NCI-H526 (cell line): ENCODE data around the gene UBE2E3.
A peak's percentile ranks its signal among the peaks of the same experiment; 100 is the strongest.
"Not testable (repeated sequence)": the region's sequence is repeated elsewhere in the genome, so short reads cannot be mapped to it uniquely, and the experiment has no call there.

ENCODE experiments used
- DNase-seq, 2 experiments: peaks; one replicate each; lab custom pipeline; 2025; lab: John Stamatoyannopoulos, UW

The UBE2E3 gene

DNA sequence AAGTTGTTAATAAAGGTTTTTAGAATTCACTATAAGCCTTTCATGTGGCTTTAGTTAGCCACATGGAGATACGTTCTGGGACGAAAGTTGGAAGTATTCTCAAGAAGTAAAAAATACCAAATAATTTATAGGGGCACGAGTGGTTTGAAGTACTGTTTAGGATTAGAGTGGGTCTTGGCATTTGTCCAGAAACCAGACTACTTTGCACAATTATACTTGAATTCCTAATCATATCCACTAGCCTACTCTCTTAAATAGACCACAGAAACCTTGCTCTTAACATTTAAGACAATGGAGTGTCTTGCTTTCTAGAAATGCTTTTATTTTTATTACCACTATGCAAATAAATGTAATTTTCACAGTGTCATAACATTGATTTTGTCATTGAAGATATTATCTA, 44.6 kb downstream of the UBE2E3 start:
- DNase-seq = no peak

DNA sequence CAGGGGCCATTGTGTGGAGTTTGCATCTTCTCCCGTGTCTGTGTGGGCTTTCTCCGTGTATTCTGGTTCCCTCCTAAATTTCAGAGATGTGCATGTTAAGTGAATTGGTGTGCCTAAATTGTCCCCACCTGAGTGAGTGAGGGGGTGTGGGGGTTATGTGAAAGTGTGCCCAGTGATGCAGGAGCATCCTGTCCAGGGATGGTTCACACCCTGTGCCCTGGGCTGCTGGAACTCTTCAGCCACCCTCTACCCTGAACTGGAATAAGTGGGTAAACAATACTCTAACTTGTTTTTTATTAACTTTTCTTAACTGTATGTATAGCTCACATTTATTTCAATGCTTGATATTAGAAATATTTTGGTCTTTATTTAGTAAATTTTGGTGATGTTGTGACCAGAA, 56.0 kb downstream of the UBE2E3 start:
- DNase-seq = no peak

DNA sequence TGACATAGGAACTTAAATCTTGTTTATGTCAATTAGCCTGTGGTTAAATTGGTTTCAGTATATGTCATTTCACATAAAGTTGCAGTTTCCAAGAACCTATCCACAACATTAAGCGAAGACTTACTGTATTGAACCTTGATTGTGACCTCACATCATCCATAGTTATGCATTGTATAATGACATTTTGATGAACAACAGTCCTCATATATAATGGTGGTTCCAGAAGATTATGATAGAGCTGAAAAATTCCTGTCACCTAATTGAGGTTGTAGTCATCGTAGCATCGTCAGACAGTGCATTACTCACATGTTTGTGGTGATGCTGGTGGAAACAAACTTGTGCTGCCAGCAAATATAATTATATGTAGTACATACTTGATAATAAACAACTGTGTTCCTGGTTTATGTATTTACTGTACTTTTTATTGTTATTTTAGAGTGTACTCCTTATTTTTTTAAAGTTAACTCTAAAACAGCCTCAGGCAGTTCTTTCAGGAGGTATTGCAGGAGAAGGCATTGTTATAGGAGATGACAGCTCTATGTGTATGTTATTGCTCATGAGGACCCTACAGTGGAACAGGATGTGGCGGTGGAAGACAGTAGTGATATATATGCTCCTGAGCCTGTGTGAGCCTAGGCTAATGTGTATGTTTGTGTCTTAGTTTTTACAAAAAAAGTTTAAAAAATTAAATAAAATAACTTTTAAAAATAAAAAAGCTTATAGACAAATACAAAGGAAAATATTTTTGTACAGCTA, 56.6 kb downstream of the UBE2E3 start:
- DNase-seq = no peak

DNA sequence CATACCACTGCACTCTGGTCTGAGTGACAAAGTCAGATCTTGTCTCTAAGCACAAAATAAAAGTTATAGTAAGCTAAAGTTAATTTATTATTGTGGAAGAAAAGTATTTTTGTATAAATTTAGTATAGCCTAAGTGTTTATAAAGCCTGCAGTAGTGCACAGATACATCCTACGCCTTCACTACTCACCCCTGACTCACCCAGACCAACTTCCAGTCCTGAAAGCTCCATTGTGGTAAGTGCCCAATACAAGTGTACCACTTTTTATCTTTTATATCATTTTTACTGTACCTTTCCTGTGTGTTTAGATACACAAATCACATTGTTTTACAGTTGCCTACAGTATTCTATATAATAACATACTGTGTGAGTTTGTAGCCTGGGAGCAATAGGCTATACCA, 57.5 kb downstream of the UBE2E3 start:
- no peak for DNase-seq

DNA sequence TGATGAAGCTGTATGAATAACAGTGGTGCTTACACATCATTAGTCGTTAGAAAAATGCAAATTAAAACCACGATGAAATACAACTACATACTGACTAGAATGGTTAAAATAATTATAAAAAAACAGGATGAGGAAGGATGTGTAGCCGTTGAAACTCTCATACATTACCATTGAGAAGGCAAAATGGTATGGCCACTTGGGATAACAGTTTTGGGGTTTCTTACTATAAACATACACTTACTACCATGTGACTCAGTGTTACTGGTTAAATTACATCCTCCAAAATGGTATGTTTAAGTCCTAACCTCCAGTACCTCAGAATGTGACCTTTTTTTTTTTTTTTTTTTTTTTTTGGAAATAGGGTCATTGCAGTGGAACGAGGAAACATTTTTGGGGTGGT, 58.4 kb downstream of the UBE2E3 start:
- DNase-seq = peak in 1 of 2 experiments; percentile 21

DNA sequence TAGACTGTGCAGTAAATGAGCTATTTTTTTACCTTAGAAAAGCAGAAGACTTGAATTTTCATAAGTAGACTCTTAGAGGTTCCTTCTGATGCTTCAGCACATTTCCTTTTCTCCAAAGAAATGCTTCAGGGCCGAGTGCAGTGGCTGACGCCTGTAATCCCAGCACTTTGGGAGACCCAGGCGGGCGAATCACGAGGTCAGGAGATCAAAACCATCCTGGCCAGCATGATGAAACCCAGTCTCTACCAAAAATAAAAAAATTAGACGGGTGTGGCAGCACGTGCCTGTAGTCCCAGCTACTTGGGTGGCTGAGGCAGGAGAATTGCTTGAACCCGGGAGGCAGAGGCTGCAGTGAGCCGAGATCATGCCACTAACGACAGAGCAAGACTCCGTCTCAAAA, 60.4 kb downstream of the UBE2E3 start:
- not testable (repeated sequence) for DNase-seq

DNA sequence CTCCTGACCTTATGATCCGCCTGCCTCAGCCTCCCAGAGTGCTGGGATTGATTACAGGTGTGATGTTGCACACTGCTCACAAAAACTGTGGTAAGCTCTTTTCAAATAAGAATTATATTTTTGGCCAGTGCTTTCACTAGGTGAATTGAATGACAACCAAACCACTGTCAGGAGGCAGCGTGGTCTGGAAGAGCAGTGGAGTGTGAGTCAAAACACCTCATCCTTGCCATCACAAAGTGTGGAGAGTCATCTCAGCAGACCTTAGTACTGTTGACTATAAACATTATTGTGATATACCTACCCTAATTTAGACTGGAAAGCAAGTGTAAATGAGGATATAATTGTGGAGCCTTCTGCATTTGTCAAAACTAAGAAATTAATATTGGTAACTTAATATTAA, 61.3 kb downstream of the UBE2E3 start:
- no peak for DNase-seq

DNA sequence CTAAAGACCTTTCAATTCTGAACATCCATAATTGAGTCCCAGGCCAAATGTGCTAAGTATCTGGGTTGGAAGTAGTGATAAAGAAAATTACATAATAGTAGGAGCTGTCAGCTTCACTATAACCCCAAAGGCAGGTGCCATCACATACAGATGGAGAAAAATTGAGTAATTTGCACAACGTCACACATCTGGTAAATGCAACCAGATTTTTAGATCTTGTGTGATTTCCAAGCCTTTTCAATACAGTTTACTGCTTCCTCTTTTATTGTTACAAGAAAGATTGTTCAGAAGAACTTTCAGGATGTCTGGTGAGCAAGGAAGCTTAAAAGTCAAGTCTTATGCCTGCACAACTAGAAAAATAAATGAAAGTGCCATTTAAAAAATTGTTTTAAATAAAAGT, 62.3 kb downstream of the UBE2E3 start:
- DNase-seq = no peak

DNA sequence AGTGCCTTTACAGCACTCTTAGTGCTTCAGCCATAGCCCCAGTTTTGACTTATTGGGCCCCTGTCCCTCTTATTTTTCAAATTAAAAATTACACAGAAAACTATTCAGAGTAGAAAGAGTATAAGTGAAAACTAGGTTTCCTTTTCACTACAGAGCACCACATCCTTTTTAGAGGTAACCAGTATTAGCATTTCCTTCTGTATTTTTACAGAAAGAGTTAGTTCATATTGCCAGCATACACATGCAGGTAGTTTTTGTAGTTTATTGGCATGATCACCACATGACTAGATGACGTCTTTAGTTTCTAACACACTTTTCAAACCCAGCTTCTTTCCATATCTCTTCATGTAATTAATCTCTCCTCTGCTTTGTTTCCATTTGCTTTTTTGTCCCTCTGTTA, 66.4 kb downstream of the UBE2E3 start:
- DNase-seq = no peak

DNA sequence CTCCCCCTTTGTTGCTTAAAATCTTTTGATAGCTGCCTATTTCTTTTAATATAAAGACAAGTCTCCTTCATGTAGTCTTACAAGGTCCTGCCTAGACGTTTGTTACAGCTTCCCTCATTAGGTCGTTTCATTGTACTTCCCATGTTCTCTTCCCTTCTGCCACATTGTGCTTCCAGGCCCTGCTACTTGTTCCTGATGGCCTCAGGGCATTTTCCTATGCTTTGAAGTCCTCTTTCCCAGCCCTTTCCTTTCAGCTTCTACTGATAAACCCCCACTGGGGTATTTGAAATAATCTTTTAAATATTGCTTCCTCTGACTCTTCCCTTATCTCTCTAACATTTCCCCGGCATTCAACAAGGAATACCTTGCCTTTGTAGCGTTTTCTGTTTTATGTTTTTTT, 67.4 kb downstream of the UBE2E3 start:
- DNase-seq = no peak

DNA sequence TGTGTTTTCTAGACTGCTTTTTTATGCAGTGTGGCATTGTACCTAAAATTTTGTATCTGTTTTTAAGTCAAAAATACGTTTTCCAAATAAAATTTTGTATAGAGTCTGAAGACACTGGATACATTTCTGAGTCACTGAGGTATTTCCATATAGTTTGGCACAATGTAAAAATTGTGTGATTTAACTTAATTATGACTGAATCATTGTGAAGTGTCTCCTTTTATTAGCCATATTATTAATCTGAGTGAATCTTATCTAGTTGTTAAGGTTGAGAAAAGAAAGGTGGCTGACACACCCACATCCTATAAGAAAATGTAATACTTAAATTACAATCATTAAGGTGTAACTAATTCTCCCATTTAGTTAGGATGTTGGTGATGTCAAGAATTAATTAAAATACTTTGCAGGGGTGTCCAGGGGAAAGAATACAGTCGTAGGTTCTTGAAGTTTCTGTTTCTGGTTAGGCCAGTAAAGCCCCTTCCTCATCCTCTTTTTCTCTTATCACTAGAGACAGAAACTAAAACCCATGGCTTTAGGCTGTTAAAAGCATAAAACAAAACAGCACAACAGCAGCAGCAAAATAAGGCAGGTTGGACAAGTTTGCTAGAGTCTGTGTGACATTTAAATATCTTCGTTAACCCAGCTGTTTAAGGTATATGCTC, 71.6 kb downstream of the UBE2E3 start:
- DNase-seq = no peak

DNA sequence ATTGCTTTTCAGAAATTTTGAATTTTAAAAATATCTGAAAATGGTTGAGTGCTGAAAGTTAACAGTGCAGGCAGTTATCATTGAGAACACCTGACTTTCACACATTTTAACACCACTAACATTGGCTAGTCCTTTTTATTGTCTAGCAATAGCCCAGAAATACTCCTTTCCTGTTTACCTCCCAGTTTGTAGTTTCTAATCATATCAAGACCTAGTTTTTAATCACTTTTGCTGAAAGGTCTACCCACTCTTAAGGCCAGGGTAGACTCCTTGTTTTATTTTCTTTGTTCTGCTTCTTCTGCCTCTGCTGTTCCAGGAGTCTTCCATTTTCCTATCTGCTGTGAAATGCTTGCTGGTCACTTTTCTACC, 72.1 kb downstream of the UBE2E3 start:
- DNase-seq = no peak

DNA sequence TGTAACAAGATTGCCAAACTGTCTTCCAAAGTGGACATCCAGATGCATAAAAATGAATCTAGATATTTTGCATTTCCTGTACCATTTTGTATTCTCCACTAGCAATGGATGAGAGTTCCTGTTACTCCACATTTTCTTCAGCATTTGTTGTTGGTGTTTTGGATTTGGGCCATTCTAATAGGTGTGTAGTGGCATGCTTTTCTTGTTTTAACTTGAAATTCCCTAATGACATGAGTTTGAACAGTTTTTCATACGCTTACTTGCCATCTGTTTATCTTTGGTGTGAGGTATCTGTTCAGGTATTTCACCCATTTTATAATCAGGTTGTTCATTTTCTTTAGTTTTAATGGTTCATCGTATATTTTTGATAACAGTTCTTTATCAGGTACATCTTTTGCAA, 73.9 kb downstream of the UBE2E3 start:
- no peak for DNase-seq

DNA sequence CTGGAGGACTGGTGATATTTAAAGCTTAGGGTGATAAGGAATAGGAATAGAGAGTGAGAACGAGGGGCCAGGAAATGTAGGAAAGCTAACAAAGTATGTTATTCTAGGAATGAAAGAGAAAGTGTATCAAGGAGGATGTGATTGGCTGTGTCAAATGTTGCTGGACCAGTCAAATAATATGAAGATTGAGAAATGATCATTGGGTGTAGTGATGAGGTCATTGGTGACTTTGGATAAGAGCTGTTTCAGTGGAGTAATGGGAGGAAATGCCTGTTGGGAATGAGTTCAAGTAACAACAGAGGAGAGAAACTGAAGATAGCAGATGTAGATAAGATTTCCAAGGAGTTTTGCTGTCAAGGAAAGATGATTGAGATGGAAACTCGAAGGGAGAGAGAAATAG, 74.4 kb downstream of the UBE2E3 start:
- DNase-seq = no peak

DNA sequence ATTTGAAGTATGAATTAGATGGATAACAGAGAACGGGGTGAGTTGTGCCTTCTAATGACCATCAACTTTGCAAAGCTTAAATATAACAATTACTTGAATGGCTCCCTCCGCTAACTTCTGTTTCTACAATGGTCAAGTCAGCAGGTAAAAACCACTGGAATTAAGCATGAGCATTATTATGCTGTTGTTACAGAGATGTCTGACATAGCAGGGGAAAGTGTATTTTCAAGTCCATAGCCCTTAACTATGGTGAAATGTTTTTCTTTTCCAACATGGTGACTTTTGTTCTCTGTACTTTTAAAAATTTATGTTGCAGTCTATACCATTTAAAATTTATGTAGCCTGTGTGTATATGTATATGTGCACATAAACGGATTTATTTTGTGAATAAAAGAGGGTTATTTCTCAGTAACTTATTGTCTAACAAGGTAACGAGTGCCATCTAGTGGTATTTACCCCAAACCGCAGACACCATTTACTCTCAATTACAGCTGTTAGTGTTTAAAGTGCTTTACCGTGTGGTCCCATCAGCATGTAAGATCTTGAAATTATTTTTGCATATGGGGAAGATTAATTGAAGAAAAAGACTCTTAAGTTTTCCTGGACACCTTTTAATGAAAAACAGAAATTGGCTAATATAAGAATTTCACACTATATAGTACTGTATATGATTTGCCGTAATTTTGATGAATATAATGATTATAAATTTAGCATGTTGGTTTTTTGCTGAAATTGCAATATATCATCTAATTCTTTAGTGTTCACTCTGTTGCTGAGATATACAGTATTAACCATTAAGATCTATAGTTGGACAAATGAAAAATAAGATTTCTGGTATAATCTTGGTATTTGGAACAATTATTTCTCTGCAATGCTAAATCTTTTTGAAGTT, 78.2 kb downstream of the UBE2E3 start:
- peak in 1 of 2 experiments; percentile 14 for DNase-seq

DNA sequence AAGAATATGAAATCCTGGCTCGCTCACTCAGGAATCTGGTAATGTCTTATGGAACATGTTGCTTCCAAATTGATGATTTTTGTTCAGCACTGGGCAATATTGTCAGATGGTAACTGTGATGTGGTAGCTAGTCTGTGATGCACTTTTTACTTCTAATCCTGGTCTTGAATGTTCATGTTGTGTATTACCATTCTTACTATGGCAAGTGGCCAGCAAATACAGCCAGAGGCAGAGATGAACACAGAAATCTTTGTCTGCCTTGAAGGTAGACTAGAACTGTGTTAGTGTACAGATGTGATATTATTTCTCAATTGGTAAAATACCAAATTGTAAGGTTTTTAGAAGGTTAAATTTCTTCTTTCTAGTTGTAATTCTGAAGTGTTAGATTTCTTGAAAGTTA, 83.3 kb downstream of the UBE2E3 start:
- no peak for DNase-seq

DNA sequence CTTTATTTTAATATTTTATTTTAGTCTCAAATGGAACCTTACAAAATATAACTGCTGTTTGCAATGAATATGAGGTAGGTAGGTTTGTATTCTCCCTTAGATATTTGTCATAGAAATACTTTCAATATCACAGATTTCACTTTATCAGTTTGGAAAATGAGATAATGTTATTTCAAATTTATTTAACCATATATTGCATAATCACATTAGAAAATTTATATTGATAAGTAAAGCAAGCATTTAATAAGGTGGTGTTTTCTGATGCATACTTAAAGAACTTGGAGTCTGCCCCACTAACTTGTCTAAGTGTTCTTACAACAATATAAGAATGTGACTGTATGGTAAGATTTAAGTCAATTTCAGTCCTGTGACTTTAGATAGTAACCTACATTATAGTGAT, 85.1 kb downstream of the UBE2E3 start:
- no peak for DNase-seq

DNA sequence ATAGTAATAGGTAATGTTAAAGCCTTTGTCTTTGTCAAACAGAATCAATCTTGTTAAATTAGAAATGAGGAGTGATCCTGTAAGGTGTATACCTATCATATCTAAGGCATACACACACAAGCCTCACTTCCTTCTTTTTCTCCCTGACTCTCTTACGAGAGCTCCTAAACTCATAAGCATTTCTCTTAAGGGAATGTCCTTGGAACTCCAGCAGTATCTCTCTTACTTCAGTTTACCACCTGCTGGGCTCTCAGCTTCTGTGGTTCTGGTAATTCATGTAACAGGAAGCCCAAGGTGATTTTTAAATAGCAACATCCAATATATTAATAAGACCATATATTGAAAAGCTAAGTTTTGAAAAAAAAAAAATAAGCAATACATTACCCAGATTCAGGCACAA, 85.9 kb downstream of the UBE2E3 start:
- no peak for DNase-seq

DNA sequence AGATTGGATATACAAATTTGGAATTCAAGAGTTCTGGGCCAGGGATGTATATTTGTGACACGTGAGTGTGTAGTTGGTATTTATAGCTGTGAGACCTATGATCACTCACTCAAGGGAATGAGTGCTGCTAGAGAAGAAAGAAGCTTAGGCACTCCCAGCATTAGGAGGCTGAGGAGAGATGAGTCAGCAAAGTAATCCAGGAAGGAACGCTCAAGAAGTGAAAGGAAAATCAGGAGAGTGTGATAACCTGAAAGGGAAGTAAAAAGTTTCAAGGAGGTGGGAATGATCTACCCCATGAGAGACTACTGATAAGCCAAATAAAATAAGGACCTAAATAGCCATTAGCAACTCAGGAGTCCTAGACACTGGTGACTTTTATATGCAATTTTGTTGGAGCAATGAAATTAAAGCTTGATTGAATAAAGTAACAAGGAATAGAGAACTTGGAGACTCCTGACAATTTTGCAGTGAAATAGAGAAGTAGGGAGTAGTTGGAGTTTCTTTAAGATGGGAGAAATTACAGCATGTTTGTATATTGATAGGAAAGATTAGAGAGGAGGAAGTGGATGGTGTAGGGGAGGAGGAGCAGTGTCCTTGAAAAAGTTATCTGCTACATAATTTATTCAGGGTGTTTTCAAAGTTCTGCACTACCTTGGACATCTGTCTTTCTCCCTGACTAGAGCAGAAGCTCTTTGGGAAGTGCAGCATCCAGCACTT, 89.9 kb downstream of the UBE2E3 start:
- no peak for DNase-seq

DNA sequence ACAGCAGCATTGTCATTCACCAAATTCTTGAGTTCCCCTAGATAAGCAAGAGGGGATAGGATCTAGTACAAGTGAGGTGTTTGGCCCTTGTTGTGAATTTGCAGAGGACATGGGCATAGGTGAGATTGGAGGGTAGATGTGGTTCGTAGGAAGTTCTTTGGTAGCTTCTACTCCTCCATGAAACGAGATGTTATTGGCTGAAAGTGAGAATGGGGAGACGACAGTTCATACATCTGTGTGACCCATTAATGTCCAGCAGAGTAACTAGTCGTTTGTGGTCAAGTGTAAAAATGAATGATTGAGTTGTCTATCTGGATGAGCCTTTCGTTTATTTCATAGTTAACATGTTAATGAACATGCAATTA, 90.4 kb downstream of the UBE2E3 start:
- no peak for DNase-seq

DNA sequence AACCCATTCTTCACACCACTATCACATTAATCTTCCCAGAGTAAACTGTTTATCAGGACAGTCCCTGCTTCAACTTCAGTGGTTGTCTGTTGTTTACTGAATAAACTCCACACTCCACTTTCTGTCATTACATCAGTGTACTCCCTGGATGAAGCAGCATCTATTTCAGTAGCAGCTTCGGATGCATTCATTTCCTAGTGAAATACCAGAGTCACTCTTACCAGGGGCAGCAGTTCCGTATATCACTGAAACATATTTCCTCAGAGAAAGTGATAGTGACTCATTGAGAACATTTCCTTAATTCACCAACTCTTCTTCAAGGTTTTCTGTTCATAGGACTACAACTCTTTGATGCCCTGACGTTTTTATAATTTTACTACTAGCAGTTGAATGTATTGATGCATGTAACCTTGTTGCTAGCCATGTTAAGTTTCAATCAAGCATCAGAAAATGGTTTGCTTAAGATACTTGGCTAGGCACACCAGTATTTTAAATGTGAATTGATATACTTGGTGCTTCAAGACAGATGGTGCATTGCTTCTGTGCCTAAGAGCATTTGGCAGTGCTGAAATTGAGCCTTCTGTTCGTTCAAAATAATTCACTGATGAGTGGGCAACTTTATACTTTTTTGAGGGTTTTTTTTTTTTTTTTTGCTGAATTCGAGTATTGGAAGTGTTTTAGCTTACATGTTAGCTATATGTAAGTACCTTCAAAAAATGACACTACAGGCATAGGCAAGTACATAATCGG, 92.3 kb downstream of the UBE2E3 start:
- DNase-seq = no peak

DNA sequence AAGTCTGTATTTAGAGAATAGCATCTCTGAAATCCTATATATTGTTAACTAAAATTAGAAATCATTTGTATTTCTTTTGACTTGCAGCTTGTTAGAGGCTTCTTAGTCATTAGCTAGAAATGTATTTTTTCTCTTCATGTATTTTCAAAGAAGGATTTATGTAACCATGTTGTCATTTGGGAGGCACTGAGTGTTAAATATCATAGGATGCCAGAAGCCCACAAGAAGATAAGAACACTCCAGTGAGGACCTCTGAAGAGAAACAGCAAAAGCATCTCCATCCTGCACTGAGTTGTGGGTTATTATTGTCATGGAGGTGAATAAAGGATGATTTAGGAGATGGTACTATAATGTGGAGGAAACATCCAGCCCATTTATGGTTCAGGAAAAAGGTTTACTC, 93.5 kb downstream of the UBE2E3 start:
- no peak for DNase-seq
